Fibroblast of lung (primary cell): ENCODE measurements around the gene LIMK1. TPM values are rescaled to one million over a fixed set of nuclear protein-coding genes. Genes with fewer than 3 reads are reported as not detected.

Source experiments
- DNase-seq, 2 donors: peaks; one replicate each; pipeline versions ENCODE4 v3.0.0 to v3.0.0-alpha.2; 2010; ENCODE audit warnings: low read depth in 2 of 2
- H2AFZ ChIP-seq: 2 replicates; pipeline ENCODE4 v1.5.1; 2012; ENCODE audit warnings: low read length, control low read depth, inconsistent platforms
- H3K27ac ChIP-seq: 2 replicates; pipeline ENCODE4 v1.5.1; 2011; ENCODE audit warnings: low read length, control low read depth; ENCODE audit not compliant: insufficient read depth
- H3K27me3 ChIP-seq: 2 replicates; pipeline ENCODE4 v1.5.1; 2011; ENCODE audit warnings: mild to moderate bottlenecking, low read length; ENCODE audit not compliant: control insufficient read depth, insufficient read depth
- H3K36me3 ChIP-seq: 2 replicates; pipeline ENCODE4 v1.5.1; 2011; ENCODE audit warnings: low read length; ENCODE audit not compliant: control insufficient read depth, insufficient read depth
- H3K4me1 ChIP-seq: 2 replicates; pipeline ENCODE4 v1.5.1; 2011; ENCODE audit warnings: low read length; ENCODE audit not compliant: control insufficient read depth, insufficient read depth; ENCODE audit errors: extremely low read depth
- H3K4me2 ChIP-seq: 2 replicates; pipeline ENCODE4 v1.5.1; 2011; ENCODE audit warnings: low read length, control low read depth; ENCODE audit not compliant: insufficient read depth; ENCODE audit errors: extremely low read depth
- H3K4me3 ChIP-seq, 4 experiments: fragments of 200-600 bp in 1 of 4; sonication (generic) in 1 of 4; replicated peaks in 1 of 4; 2 replicates each; pipeline ENCODE4 v1.5.1; 2011 to 2016; ENCODE audit warnings: low read length in 4 of 4, low read depth in 3 of 4, mild to moderate bottlenecking in 3 of 4, control low read depth in 2 of 4, inconsistent platforms in 1 of 4, mixed read lengths in 1 of 4; ENCODE audit not compliant: insufficient read depth in 1 of 4; ENCODE audit errors: control extremely low read depth in 1 of 4
- H3K79me2 ChIP-seq: 2 replicates; pipeline ENCODE4 v1.5.1; 2012; ENCODE audit warnings: mild to moderate bottlenecking, low read length, inconsistent platforms; ENCODE audit not compliant: control insufficient read depth, insufficient read depth
- H3K9ac ChIP-seq: 2 replicates; pipeline ENCODE4 v1.5.1; 2011; ENCODE audit warnings: mild to moderate bottlenecking, low read length, control low read depth; ENCODE audit not compliant: insufficient read depth
- H3K9me3 ChIP-seq: 2 replicates; pipeline ENCODE4 v1.5.1; 2012; ENCODE audit warnings: low read depth, low read length; ENCODE audit not compliant: control insufficient read depth, insufficient read depth
- H4K20me1 ChIP-seq: 2 replicates; pipeline ENCODE4 v1.5.1; 2011; ENCODE audit warnings: low read length; ENCODE audit not compliant: control insufficient read depth, insufficient read depth; ENCODE audit errors: extremely low read depth
- CTCF ChIP-seq, 2 donors: IDR thresholded peaks in 1 of 2; conservative IDR thresholded peaks in 1 of 2; 1 replicate in 1 of 2; 2 replicates in 1 of 2; pipeline ENCODE4 v1.5.1; 2011 to 2012; ENCODE audit warnings: low read length in 2 of 2, control low read depth in 1 of 2, inconsistent platforms in 1 of 2, low read depth in 1 of 2, mild to moderate bottlenecking in 1 of 2
- EZH2 ChIP-seq: IDR thresholded peaks from 2 replicates; pipeline ENCODE4 v1.5.1; 2012; ENCODE audit warnings: low read length, control low read depth, mild to moderate bottlenecking; ENCODE audit errors: missing control alignments
- polyA plus RNA-seq, 2 donors: library from polyadenylated mRNA; depleted of rRNA in 1 of 2; stranded (reverse) in 1 of 2; unstranded in 1 of 2; fragments of >200 nt; gene quantifications; 2 replicates each; pipeline ENCODE4 v1.2.1, GENCODE V29; 2011 to 2012; ENCODE audit warnings: missing spikeins in 1 of 2
- total RNA-seq: library from RNA; depleted of rRNA; stranded (reverse); fragments of >200 nt; gene quantifications from 2 replicates; pipeline ENCODE4 v1.2.1, GENCODE V29; 2014

LIMK1 gene
- total and polyA plus RNA-seq, 2 donors (not counting 1 experiment from before 2014, with no cell fraction given), result 22.5 TPM

- Histone ChIP-seq H3K27ac (no peak overlapping the region), H3K36me3 (peaks cover 4% of the 10 kb centered on the region), H4K20me1 (no peaks in the 10 kb centered on the region), H2AFZ (no peak overlapping the region), H3K4me2 (no peak overlapping the region), H3K9ac (no peak overlapping the region), H3K4me3 (no peak overlapping the region), H3K27me3 (no peaks in the 10 kb centered on the region), H3K79me2 (no peaks in the 10 kb centered on the region), H3K9me3 (no peaks in the 10 kb centered on the region), H3K4me1 (no peaks in the 10 kb centered on the region)
- DNase-seq, result no peak
- TF ChIP-seq EZH2 (no peak), CTCF (conservative IDR thresholded peaks at IDR 0.05 in 1 of 2, IDR thresholded peaks at IDR 0.05 in 1 of 2; ENCODE audit: low read depth in 1 of 2, low read length in 2 of 2) (no peak)
These were observed 31.7 kb downstream of the LIMK1 start for GRCh38 chr7:74115326-74115725.

GRCh38 chr7:74116356-74116755, 32.8 kb downstream of the LIMK1 start:
- H3K4me3 ChIP-seq, result no peak overlapping the region
- no peak overlapping the region for H3K27ac ChIP-seq

GRCh38 chr7:74119831-74120230, 36.2 kb downstream of the LIMK1 start:
- DNase-seq, result no peak
- no peak overlapping the region for H3K9ac ChIP-seq

More at GRCh38 chr7:74116356-74116755, 32.8 kb downstream of the LIMK1 start:
- no peak overlapping the region for H2AFZ ChIP-seq
- H4K20me1 ChIP-seq, result no peaks in the 10 kb centered on the region
- no peak overlapping the region for H3K9ac ChIP-seq
- H3K9me3 ChIP-seq, result no peaks in the 10 kb centered on the region
- DNase-seq, result no peak
- TF ChIP-seq CTCF (conservative IDR thresholded peaks at IDR 0.05 in 1 of 2, IDR thresholded peaks at IDR 0.05 in 1 of 2; ENCODE audit: low read depth in 1 of 2, low read length in 2 of 2), result no peak
- no peak for TF ChIP-seq EZH2
- H3K36me3 ChIP-seq, result peaks cover 13% of the 10 kb centered on the region
- no peaks in the 10 kb centered on the region for H3K79me2 ChIP-seq
- H3K4me2 ChIP-seq, result no peak overlapping the region
- no peaks in the 10 kb centered on the region for H3K4me1 ChIP-seq
- H3K27me3 ChIP-seq, result no peaks in the 10 kb centered on the region

More at GRCh38 chr7:74119831-74120230, 36.2 kb downstream of the LIMK1 start:
- Histone ChIP-seq H4K20me1 (no peaks in the 10 kb centered on the region), H3K79me2 (no peaks in the 10 kb centered on the region), H3K4me2 (no peak overlapping the region), H3K36me3 (peaks cover 14% of the 10 kb centered on the region), H2AFZ (no peak overlapping the region), H3K27ac (no peak overlapping the region), H3K4me1 (no peaks in the 10 kb centered on the region), H3K4me3 (no peak overlapping the region), H3K9me3 (no peaks in the 10 kb centered on the region), H3K27me3 (no peaks in the 10 kb centered on the region)
- TF ChIP-seq CTCF (conservative IDR thresholded peaks at IDR 0.05 in 1 of 2, IDR thresholded peaks at IDR 0.05 in 1 of 2; ENCODE audit: low read depth in 1 of 2, low read length in 2 of 2) (no peak), EZH2 (no peak)
